ENCODE results near the gene HOATZ. TPM values are rescaled to one million over a fixed set of nuclear protein-coding genes. Genes with fewer than 3 reads are reported as not detected.

The HOATZ gene
- total RNA-seq, 1 donor from 2014 or later, result not detected

- no peaks in the 10 kb centered on the region for H3K27me3 ChIP-seq (ENCODE audit: control insufficient read depth in 3 of 3, insufficient read depth in 3 of 3, low read length in 3 of 3)
- H3K27ac ChIP-seq (ENCODE audit: low read depth, low read length), result no peak overlapping the region
- H3K9ac ChIP-seq (ENCODE audit: low read depth in 1 of 3, low read length in 3 of 3), result no peak overlapping the region
- no peaks in the 10 kb centered on the region for H3K36me3 ChIP-seq (ENCODE audit: control insufficient read depth in 3 of 3, insufficient read depth in 3 of 3, low read length in 3 of 3)
- H3K4me3 ChIP-seq (ENCODE audit: low read length in 3 of 3), result no peak overlapping the region
- no peaks in the 10 kb centered on the region for H3K4me1 ChIP-seq (ENCODE audit: control insufficient read depth in 3 of 3, insufficient read depth in 3 of 3, low read length in 3 of 3)
- peaks cover 1 to 4% (median 4%) of the 10 kb centered on the region in 3 donors for H3K9me3 ChIP-seq (ENCODE audit: control insufficient read depth in 3 of 3, low read length in 3 of 3)
These were observed 31.1 kb upstream of the HOATZ start for GRCh38 chr11:111483431-111483830.

- peaks cover 0 to 2% (median 1%) of the 10 kb centered on the region in 3 donors for H3K9me3 ChIP-seq (ENCODE audit: control insufficient read depth in 3 of 3, low read length in 3 of 3)
- H3K27me3 ChIP-seq (ENCODE audit: control insufficient read depth in 3 of 3, insufficient read depth in 3 of 3, low read length in 3 of 3), result no peaks in the 10 kb centered on the region
- no peaks in the 10 kb centered on the region for H3K36me3 ChIP-seq (ENCODE audit: control insufficient read depth in 3 of 3, insufficient read depth in 3 of 3, low read length in 3 of 3)
These were observed 24.1 kb upstream of the HOATZ start for GRCh38 chr11:111490496-111490895.

GRCh38 chr11:111494040-111494439 lies 20.5 kb upstream of the HOATZ start:
- H3K36me3 ChIP-seq (ENCODE audit: control insufficient read depth in 3 of 3, insufficient read depth in 3 of 3, low read length in 3 of 3), result no peaks in the 10 kb centered on the region
- H3K9ac ChIP-seq (ENCODE audit: low read depth in 1 of 3, low read length in 3 of 3), result no peak overlapping the region
- H3K4me3 ChIP-seq (ENCODE audit: low read length in 3 of 3), result no peak overlapping the region
- H3K9me3 ChIP-seq (ENCODE audit: control insufficient read depth in 3 of 3, low read length in 3 of 3), result no peaks in the 10 kb centered on the region
- no peaks in the 10 kb centered on the region for H3K4me1 ChIP-seq (ENCODE audit: control insufficient read depth in 3 of 3, insufficient read depth in 3 of 3, low read length in 3 of 3)
- no peak overlapping the region for H3K27ac ChIP-seq (ENCODE audit: low read depth, low read length)
- no peaks in the 10 kb centered on the region for H3K27me3 ChIP-seq (ENCODE audit: control insufficient read depth in 3 of 3, insufficient read depth in 3 of 3, low read length in 3 of 3)

More at GRCh38 chr11:111490496-111490895, 24.1 kb upstream of the HOATZ start:
- H3K27ac ChIP-seq (ENCODE audit: low read depth, low read length), result no peak overlapping the region
- no peaks in the 10 kb centered on the region for H3K4me1 ChIP-seq (ENCODE audit: control insufficient read depth in 3 of 3, insufficient read depth in 3 of 3, low read length in 3 of 3)
- H3K9ac ChIP-seq (ENCODE audit: low read depth in 1 of 3, low read length in 3 of 3), result no peak overlapping the region
- H3K4me3 ChIP-seq (ENCODE audit: low read length in 3 of 3), result no peak overlapping the region

- no peaks in the 10 kb centered on the region for H3K27me3 ChIP-seq (ENCODE audit: control insufficient read depth in 3 of 3, insufficient read depth in 3 of 3, low read length in 3 of 3)
- H3K4me1 ChIP-seq (ENCODE audit: control insufficient read depth in 3 of 3, insufficient read depth in 3 of 3, low read length in 3 of 3), result no peaks in the 10 kb centered on the region
- H3K9ac ChIP-seq (ENCODE audit: low read depth in 1 of 3, low read length in 3 of 3), result no peak overlapping the region
- H3K4me3 ChIP-seq (ENCODE audit: low read length in 3 of 3), result no peak overlapping the region
- no peak overlapping the region for H3K27ac ChIP-seq (ENCODE audit: low read depth, low read length)
- no peaks in the 10 kb centered on the region for H3K36me3 ChIP-seq (ENCODE audit: control insufficient read depth in 3 of 3, insufficient read depth in 3 of 3, low read length in 3 of 3)
- H3K9me3 ChIP-seq (ENCODE audit: control insufficient read depth in 3 of 3, low read length in 3 of 3), result no peaks in the 10 kb centered on the region
These were observed 15.1 kb upstream of the HOATZ start for GRCh38 chr11:111499483-111499882.

GRCh38 chr11:111500481-111500880 lies 14.1 kb upstream of the HOATZ start:
- Histone ChIP-seq H3K9ac (ENCODE audit: low read depth in 1 of 3, low read length in 3 of 3) (no peak overlapping the region), H3K4me1 (ENCODE audit: control insufficient read depth in 3 of 3, insufficient read depth in 3 of 3, low read length in 3 of 3) (no peaks in the 10 kb centered on the region), H3K27me3 (ENCODE audit: control insufficient read depth in 3 of 3, insufficient read depth in 3 of 3, low read length in 3 of 3) (no peaks in the 10 kb centered on the region), H3K36me3 (ENCODE audit: control insufficient read depth in 3 of 3, insufficient read depth in 3 of 3, low read length in 3 of 3) (no peaks in the 10 kb centered on the region), H3K27ac (ENCODE audit: low read depth, low read length) (no peak overlapping the region), H3K9me3 (ENCODE audit: control insufficient read depth in 3 of 3, low read length in 3 of 3) (no peaks in the 10 kb centered on the region), H3K4me3 (ENCODE audit: low read length in 3 of 3) (no peak overlapping the region)

GRCh38 chr11:111502611-111503010 lies 12.0 kb upstream of the HOATZ start:
- Histone ChIP-seq H3K36me3 (ENCODE audit: control insufficient read depth in 3 of 3, insufficient read depth in 3 of 3, low read length in 3 of 3) (no peaks in the 10 kb centered on the region), H3K9me3 (ENCODE audit: control insufficient read depth in 3 of 3, low read length in 3 of 3) (no peaks in the 10 kb centered on the region), H3K4me3 (ENCODE audit: low read length in 3 of 3) (no peak overlapping the region), H3K9ac (ENCODE audit: low read depth in 1 of 3, low read length in 3 of 3) (no peak overlapping the region), H3K4me1 (ENCODE audit: control insufficient read depth in 3 of 3, insufficient read depth in 3 of 3, low read length in 3 of 3) (no peaks in the 10 kb centered on the region), H3K27me3 (ENCODE audit: control insufficient read depth in 3 of 3, insufficient read depth in 3 of 3, low read length in 3 of 3) (no peaks in the 10 kb centered on the region), H3K27ac (ENCODE audit: low read depth, low read length) (no peak overlapping the region)

GRCh38 chr11:111510311-111510710 lies 4.3 kb upstream of the HOATZ start:
- H3K9me3 ChIP-seq (ENCODE audit: control insufficient read depth in 3 of 3, low read length in 3 of 3), result no peaks in the 10 kb centered on the region
- H3K27ac ChIP-seq (ENCODE audit: low read depth, low read length), result no peak overlapping the region
- H3K4me1 ChIP-seq (ENCODE audit: control insufficient read depth in 3 of 3, insufficient read depth in 3 of 3, low read length in 3 of 3), result peaks cover 0 to 3% (median 0%) of the 10 kb centered on the region in 3 donors
- no peaks in the 10 kb centered on the region for H3K36me3 ChIP-seq (ENCODE audit: control insufficient read depth in 3 of 3, insufficient read depth in 3 of 3, low read length in 3 of 3)
- no peak overlapping the region for H3K4me3 ChIP-seq (ENCODE audit: low read length in 3 of 3)
- no peak overlapping the region for H3K9ac ChIP-seq (ENCODE audit: low read depth in 1 of 3, low read length in 3 of 3)
- peaks cover 22 to 34% (median 27%) of the 10 kb centered on the region in 3 donors for H3K27me3 ChIP-seq (ENCODE audit: control insufficient read depth in 3 of 3, insufficient read depth in 3 of 3, low read length in 3 of 3)

- peaks cover 0 to 3% (median 0%) of the 10 kb centered on the region in 3 donors for H3K4me1 ChIP-seq (ENCODE audit: control insufficient read depth in 3 of 3, insufficient read depth in 3 of 3, low read length in 3 of 3)
- peaks cover 22 to 34% (median 27%) of the 10 kb centered on the region in 3 donors for H3K27me3 ChIP-seq (ENCODE audit: control insufficient read depth in 3 of 3, insufficient read depth in 3 of 3, low read length in 3 of 3)
- H3K36me3 ChIP-seq (ENCODE audit: control insufficient read depth in 3 of 3, insufficient read depth in 3 of 3, low read length in 3 of 3), result no peaks in the 10 kb centered on the region
- H3K27ac ChIP-seq (ENCODE audit: low read depth, low read length), result no peak within 1 kb of the TSS
- peak within 1 kb of the TSS in 2 of 3 donors; percentile 51 to 59 for H3K4me3 ChIP-seq (ENCODE audit: low read length in 3 of 3)
- H3K9ac ChIP-seq (ENCODE audit: low read depth in 1 of 3, low read length in 3 of 3), result no peak within 1 kb of the TSS
- H3K9me3 ChIP-seq (ENCODE audit: control insufficient read depth in 3 of 3, low read length in 3 of 3), result no peaks in the 10 kb centered on the region
These were observed 2.0 kb upstream of the HOATZ start, which contains the start of gene BTG4 for GRCh38 chr11:111512296-111513239. TSS of gene BTG4 (minus strand) at chr11:111512386. CDS start at chr11:111498776, 13,610 bp downstream.

GRCh38 chr11:111513240-111513605 lies 1.4 kb upstream of the HOATZ start:
- Histone ChIP-seq H3K27me3 (ENCODE audit: control insufficient read depth in 3 of 3, insufficient read depth in 3 of 3, low read length in 3 of 3) (peaks cover 22 to 34% (median 27%) of the 10 kb centered on the region in 3 donors), H3K27ac (ENCODE audit: low read depth, low read length) (no peak overlapping the region), H3K9ac (ENCODE audit: low read depth in 1 of 3, low read length in 3 of 3) (no peak overlapping the region), H3K4me1 (ENCODE audit: control insufficient read depth in 3 of 3, insufficient read depth in 3 of 3, low read length in 3 of 3) (peaks cover 0 to 3% (median 0%) of the 10 kb centered on the region in 3 donors), H3K9me3 (ENCODE audit: control insufficient read depth in 3 of 3, low read length in 3 of 3) (no peaks in the 10 kb centered on the region), H3K4me3 (ENCODE audit: low read length in 3 of 3) (no peak overlapping the region), H3K36me3 (ENCODE audit: control insufficient read depth in 3 of 3, insufficient read depth in 3 of 3, low read length in 3 of 3) (no peaks in the 10 kb centered on the region)

- no peak overlapping the region for H3K27ac ChIP-seq (ENCODE audit: low read depth, low read length)
- H3K27me3 ChIP-seq (ENCODE audit: control insufficient read depth in 3 of 3, insufficient read depth in 3 of 3, low read length in 3 of 3), result peaks cover 22 to 34% (median 27%) of the 10 kb centered on the region in 3 donors
- no peak overlapping the region for H3K9ac ChIP-seq (ENCODE audit: low read depth in 1 of 3, low read length in 3 of 3)
- H3K4me1 ChIP-seq (ENCODE audit: control insufficient read depth in 3 of 3, insufficient read depth in 3 of 3, low read length in 3 of 3), result peaks cover 0 to 3% (median 0%) of the 10 kb centered on the region in 3 donors
- H3K4me3 ChIP-seq (ENCODE audit: low read length in 3 of 3), result no peak overlapping the region
- H3K36me3 ChIP-seq (ENCODE audit: control insufficient read depth in 3 of 3, insufficient read depth in 3 of 3, low read length in 3 of 3), result no peaks in the 10 kb centered on the region
- H3K9me3 ChIP-seq (ENCODE audit: control insufficient read depth in 3 of 3, low read length in 3 of 3), result no peaks in the 10 kb centered on the region
These were observed 1.0 kb downstream of the HOATZ start for GRCh38 chr11:111515591-111515990.

Measured in skeletal muscle tissue (tissue), 4 donors.